ENCODE results near the gene SNN.

- no peak for TF ChIP-seq CTCF (IDR thresholded peaks at IDR 0.05)
- no peak for TF ChIP-seq POLR2A (IDR thresholded peaks at IDR 0.05)
Observed at GRCh38 chr16:11725457-11725856, 57.2 kb downstream of the SNN start.

Measured in ovary (tissue), 3 donors.